ENCODE results near the gene GMPR2.
"Not testable (repeated sequence)": the region's sequence is repeated elsewhere in the genome, so short reads cannot be mapped to it uniquely, and the experiment has no call there.

Gene GMPR2

DNA sequence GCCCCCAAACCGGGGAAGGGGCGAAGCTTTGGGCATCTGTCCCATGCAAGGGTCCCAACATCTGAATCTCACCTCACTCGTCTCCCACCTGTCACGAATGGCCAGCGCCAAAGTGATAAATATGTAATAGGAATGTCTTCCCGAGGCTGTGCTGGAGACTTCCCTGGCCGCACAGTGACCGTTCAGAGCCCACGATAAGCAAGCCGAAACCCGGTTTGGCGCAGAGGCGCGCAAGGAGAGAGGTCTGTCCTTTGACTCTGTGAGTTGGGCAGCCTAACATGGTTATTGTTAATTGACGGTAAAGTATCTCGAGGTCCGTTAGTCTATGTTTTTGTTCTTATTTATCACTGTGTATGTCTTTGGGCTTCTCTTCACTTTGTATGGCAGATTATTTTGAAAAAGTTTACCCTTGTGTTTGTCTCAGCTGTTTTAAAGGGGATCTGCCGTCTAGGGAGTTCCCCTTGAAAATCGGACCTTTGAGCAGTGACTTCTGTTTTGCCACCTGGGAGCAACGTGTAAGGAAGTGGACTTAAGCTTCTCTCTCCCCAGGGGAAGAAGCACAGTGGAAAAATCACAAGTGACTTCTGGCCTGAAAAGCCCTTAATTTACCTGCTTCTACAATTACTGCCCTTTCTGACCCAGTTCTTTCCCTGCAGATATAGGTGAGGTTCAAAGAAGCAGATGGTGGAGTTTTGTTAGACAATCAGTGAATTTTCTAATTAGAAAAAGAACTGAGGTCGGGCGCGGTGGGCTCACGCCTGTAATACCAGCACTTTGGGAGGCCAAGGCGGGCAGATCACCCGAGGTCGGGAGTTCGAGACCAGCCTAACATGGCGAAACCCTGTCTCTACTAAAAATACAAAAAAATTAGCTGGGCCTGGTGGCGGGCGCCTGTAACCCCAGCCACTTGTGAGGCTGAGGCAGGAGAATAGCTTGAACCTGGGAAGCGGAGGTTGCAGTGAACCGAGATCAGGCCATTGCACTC is 36.4 kb upstream of the GMPR2 start:
- H3K18ac ChIP-seq (ENCODE audit: low read length): no peak overlapping the region

DNA sequence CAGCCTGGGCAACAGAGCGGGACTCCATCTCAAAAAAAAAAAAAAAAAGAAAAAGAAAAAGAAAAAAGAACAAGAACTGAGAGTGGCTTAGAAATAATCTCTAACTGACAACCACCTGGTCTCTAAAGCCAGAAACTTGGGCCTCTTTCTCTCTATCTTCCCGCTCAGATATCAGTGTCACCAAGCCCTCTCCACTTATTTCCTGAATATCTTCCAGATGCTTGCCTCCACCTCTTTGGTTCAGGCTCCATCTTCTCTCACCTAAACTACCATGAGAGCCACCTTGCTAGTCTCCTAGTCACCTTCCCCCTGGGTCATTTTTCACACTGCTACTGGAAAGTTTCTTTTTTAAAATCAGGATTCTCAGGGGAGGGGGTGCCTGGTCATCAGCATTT is 35.7 kb upstream of the GMPR2 start:
- Histone ChIP-seq H3K23ac (ENCODE audit: low read depth, low read length, poor library complexity) (no peak overlapping the region), H3K27ac (replicated peaks; ENCODE audit: low read length) (no peak overlapping the region), H3K4me1 (ENCODE audit: control insufficient read depth in 2 of 2, insufficient read depth in 1 of 2, low read depth in 1 of 2, low read length in 2 of 2) (peaks cover 2 to 5% of the 10 kb centered on the region in 2 donors), H3K4ac (ENCODE audit: low read length) (no peak overlapping the region), H3K79me1 (ENCODE audit: low read depth, low read length) (peaks cover 3% of the 10 kb centered on the region), H2BK5ac (ENCODE audit: low read length) (no peak overlapping the region), H2BK12ac (ENCODE audit: low read length) (no peak overlapping the region), H3K27me3 (ENCODE audit: control insufficient read depth in 3 of 3, insufficient read depth in 3 of 3, low read depth in 1 of 3, low read length in 3 of 3) (peaks cover 0 to 2% (median 0%) of the 10 kb centered on the region in 3 experiments), H3K4me3 (ENCODE audit: low read length in 2 of 2) (no peak overlapping the region), H3K9me3 (replicated peaks in 1 of 2; ENCODE audit: control insufficient read depth in 2 of 2, insufficient read depth in 1 of 2, low read depth in 1 of 2, low read length in 2 of 2) (peaks cover 3 to 7% of the 10 kb centered on the region in 2 donors), H2BK15ac (ENCODE audit: low read length) (no peak overlapping the region), H3K9ac (ENCODE audit: low read depth, low read length, poor library complexity) (no peak overlapping the region), H3K14ac (ENCODE audit: low read length) (no peak overlapping the region), H2AFZ (ENCODE audit: low read length) (no peak overlapping the region), H3K4me2 (ENCODE audit: insufficient read depth, low read length, poor library complexity, severe bottlenecking) (no peak overlapping the region), H3K18ac (ENCODE audit: low read length) (no peak overlapping the region), H4K91ac (ENCODE audit: low read depth, low read length, poor library complexity) (no peak overlapping the region), H3K36me3 (replicated peaks in 1 of 2; ENCODE audit: control insufficient read depth in 2 of 2, insufficient read depth in 2 of 2, low read length in 2 of 2) (peaks cover 19 to 47% of the 10 kb centered on the region in 2 donors), H4K8ac (ENCODE audit: low read depth, low read length) (no peak overlapping the region), H2AK5ac (ENCODE audit: low read depth, low read length) (no peak overlapping the region), H2BK120ac (ENCODE audit: low read depth, low read length) (no peak overlapping the region)
- no CpG with 5 or more reads among the region's 2 CpGs for WGBS, 2 donors (ENCODE audit: extremely low coverage in 2 of 2, insufficient read length in 2 of 2, insufficient replicate concordance in 1 of 2)
- DNase-seq (ENCODE audit: low spot score): no peak

More for the DNA sequence above, 36.4 kb upstream of the GMPR2 start:
- Histone ChIP-seq H3K4ac (ENCODE audit: low read length) (no peak overlapping the region), H3K79me1 (ENCODE audit: low read depth, low read length) (peaks cover 3% of the 10 kb centered on the region), H2AFZ (ENCODE audit: low read length) (peak overlapping the region; percentile 99), H3K27ac (replicated peaks; ENCODE audit: low read length) (peak overlapping the region; percentile 97), H3K4me2 (ENCODE audit: insufficient read depth, low read length, poor library complexity, severe bottlenecking) (peak overlapping the region; percentile 96), H3K23ac (ENCODE audit: low read depth, low read length, poor library complexity) (peak overlapping the region; percentile 93), H3K4me3 (ENCODE audit: low read length in 2 of 2) (peak overlapping the region; percentile 53 to 92), H4K91ac (ENCODE audit: low read depth, low read length, poor library complexity) (no peak overlapping the region), H4K8ac (ENCODE audit: low read depth, low read length) (no peak overlapping the region), H2BK120ac (ENCODE audit: low read depth, low read length) (peak overlapping the region; percentile 76), H3K27me3 (ENCODE audit: control insufficient read depth in 3 of 3, insufficient read depth in 3 of 3, low read depth in 1 of 3, low read length in 3 of 3) (peaks cover 0 to 2% (median 0%) of the 10 kb centered on the region in 3 experiments), H3K4me1 (ENCODE audit: control insufficient read depth in 2 of 2, insufficient read depth in 1 of 2, low read depth in 1 of 2, low read length in 2 of 2) (peaks cover 2 to 5% of the 10 kb centered on the region in 2 donors), H3K36me3 (replicated peaks in 1 of 2; ENCODE audit: control insufficient read depth in 2 of 2, insufficient read depth in 2 of 2, low read length in 2 of 2) (peaks cover 19 to 48% of the 10 kb centered on the region in 2 donors), H3K14ac (ENCODE audit: low read length) (no peak overlapping the region), H2BK5ac (ENCODE audit: low read length) (no peak overlapping the region), H2BK12ac (ENCODE audit: low read length) (no peak overlapping the region), H3K9me3 (replicated peaks in 1 of 2; ENCODE audit: control insufficient read depth in 2 of 2, insufficient read depth in 1 of 2, low read depth in 1 of 2, low read length in 2 of 2) (peaks cover 0 to 3% of the 10 kb centered on the region in 2 donors), H2BK15ac (ENCODE audit: low read length) (no peak overlapping the region), H3K9ac (ENCODE audit: low read depth, low read length, poor library complexity) (peak overlapping the region; percentile 93), H2AK5ac (ENCODE audit: low read depth, low read length) (peak overlapping the region; percentile 20)
- DNase-seq (ENCODE audit: low spot score): no peak
- WGBS, 2 donors (ENCODE audit: extremely low coverage in 2 of 2, insufficient read length in 2 of 2, insufficient replicate concordance in 1 of 2): no CpG with 5 or more reads among the region's 33 CpGs

DNA sequence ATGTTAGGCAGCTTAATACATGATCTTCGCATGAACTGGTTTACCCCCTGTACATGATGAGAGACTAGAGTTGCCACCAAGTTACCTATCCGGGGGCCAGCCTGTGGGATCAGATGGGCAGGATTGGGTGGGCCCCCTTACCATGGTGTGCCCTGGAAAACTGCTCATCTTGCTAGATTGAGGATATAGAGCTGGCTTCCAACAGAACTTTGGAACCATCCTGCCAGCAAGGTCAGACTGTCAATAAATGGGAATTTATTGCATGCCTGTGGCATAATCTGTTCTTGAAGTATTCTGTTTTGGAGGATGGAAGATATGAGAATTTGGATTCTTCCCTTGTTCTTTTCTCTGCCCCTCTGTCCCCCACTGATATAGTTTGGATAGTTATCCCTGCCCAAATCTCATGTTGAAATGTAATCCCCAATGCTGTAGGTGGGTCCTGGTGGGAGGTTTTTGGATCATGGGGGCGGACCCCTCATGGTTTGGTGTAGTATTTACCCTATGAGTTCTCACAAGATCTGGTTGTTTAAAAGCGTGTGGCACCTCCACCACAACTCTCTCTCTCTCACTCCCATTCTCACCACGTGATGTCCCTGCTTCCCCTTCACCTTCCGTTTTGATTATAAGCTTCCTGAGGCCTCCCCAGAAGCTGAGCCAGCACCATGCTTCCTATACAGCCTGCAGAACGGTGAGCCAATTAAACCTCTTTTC is 33.8 kb upstream of the GMPR2 start:
- Histone ChIP-seq H2BK5ac (ENCODE audit: low read length) (no peak overlapping the region), H3K9me3 (replicated peaks in 1 of 2; ENCODE audit: control insufficient read depth in 2 of 2, insufficient read depth in 1 of 2, low read depth in 1 of 2, low read length in 2 of 2) (peaks cover 3 to 7% of the 10 kb centered on the region in 2 donors), H2BK15ac (ENCODE audit: low read length) (no peak overlapping the region), H3K4ac (ENCODE audit: low read length) (no peak overlapping the region), H2BK12ac (ENCODE audit: low read length) (no peak overlapping the region), H3K4me3 (ENCODE audit: low read length in 2 of 2) (no peak overlapping the region), H3K18ac (ENCODE audit: low read length) (no peak overlapping the region), H4K8ac (ENCODE audit: low read depth, low read length) (no peak overlapping the region), H2AFZ (ENCODE audit: low read length) (no peak overlapping the region), H3K14ac (ENCODE audit: low read length) (no peak overlapping the region), H4K91ac (ENCODE audit: low read depth, low read length, poor library complexity) (no peak overlapping the region), H3K23ac (ENCODE audit: low read depth, low read length, poor library complexity) (no peak overlapping the region), H2BK120ac (ENCODE audit: low read depth, low read length) (no peak overlapping the region), H3K4me2 (ENCODE audit: insufficient read depth, low read length, poor library complexity, severe bottlenecking) (no peak overlapping the region), H3K4me1 (ENCODE audit: control insufficient read depth in 2 of 2, insufficient read depth in 1 of 2, low read depth in 1 of 2, low read length in 2 of 2) (peaks cover 2 to 5% of the 10 kb centered on the region in 2 donors), H3K9ac (ENCODE audit: low read depth, low read length, poor library complexity) (peak overlapping the region; percentile 72), H2AK5ac (ENCODE audit: low read depth, low read length) (no peak overlapping the region), H3K27ac (replicated peaks; ENCODE audit: low read length) (no peak overlapping the region), H3K79me1 (ENCODE audit: low read depth, low read length) (peaks cover 1% of the 10 kb centered on the region), H3K36me3 (replicated peaks in 1 of 2; ENCODE audit: control insufficient read depth in 2 of 2, insufficient read depth in 2 of 2, low read length in 2 of 2) (peaks cover 8 to 46% of the 10 kb centered on the region in 2 donors), H3K27me3 (ENCODE audit: control insufficient read depth in 3 of 3, insufficient read depth in 3 of 3, low read depth in 1 of 3, low read length in 3 of 3) (peaks cover 0 to 2% (median 0%) of the 10 kb centered on the region in 3 experiments)
- DNase-seq (ENCODE audit: low spot score): no peak
- WGBS, 2 donors (ENCODE audit: extremely low coverage in 2 of 2, insufficient read length in 2 of 2, insufficient replicate concordance in 1 of 2): no CpG with 5 or more reads among the region's 7 CpGs

DNA sequence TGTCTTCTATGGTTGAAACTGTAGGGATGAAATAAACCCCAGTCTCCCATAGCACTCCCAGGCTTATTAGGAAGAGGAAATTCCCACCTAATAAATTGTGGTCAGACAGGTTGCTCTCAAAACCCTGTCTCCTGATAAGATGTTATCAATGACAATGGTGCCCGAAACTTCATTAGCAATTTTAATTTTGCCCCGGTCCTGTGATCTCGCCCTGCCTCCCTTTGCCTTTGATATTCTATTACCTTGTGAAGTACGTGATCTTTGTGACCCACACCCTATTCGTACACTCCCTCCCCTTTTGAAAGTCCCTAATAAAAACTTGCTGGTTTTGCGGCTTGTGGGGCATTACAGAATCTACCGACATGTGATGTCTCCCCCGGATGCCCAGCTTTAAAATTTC is 30.2 kb upstream of the GMPR2 start:
- peaks cover 24 to 70% of the 10 kb centered on the region in 2 donors for H3K36me3 ChIP-seq (replicated peaks in 1 of 2; ENCODE audit: control insufficient read depth in 2 of 2, insufficient read depth in 2 of 2, low read length in 2 of 2)
- H3K23ac ChIP-seq (ENCODE audit: low read depth, low read length, poor library complexity); H3K4me2 ChIP-seq (ENCODE audit: insufficient read depth, low read length, poor library complexity, severe bottlenecking): not testable (repeated sequence)

More for the DNA sequence above, 30.2 kb upstream of the GMPR2 start:
- DNase-seq (ENCODE audit: low spot score); H2BK120ac ChIP-seq (ENCODE audit: low read depth, low read length); H3K14ac ChIP-seq (ENCODE audit: low read length); H3K4ac ChIP-seq (ENCODE audit: low read length); H3K9ac ChIP-seq (ENCODE audit: low read depth, low read length, poor library complexity); H3K27ac ChIP-seq (replicated peaks; ENCODE audit: low read length); H3K27me3 ChIP-seq (ENCODE audit: control insufficient read depth in 3 of 3, insufficient read depth in 3 of 3, low read depth in 1 of 3, low read length in 3 of 3); H3K9me3 ChIP-seq (replicated peaks in 1 of 2; ENCODE audit: control insufficient read depth in 2 of 2, insufficient read depth in 1 of 2, low read depth in 1 of 2, low read length in 2 of 2); H2BK5ac ChIP-seq (ENCODE audit: low read length); H3K79me1 ChIP-seq (ENCODE audit: low read depth, low read length); H2AK5ac ChIP-seq (ENCODE audit: low read depth, low read length); H3K4me1 ChIP-seq (ENCODE audit: control insufficient read depth in 2 of 2, insufficient read depth in 1 of 2, low read depth in 1 of 2, low read length in 2 of 2); H2AFZ ChIP-seq (ENCODE audit: low read length); H4K8ac ChIP-seq (ENCODE audit: low read depth, low read length); H3K18ac ChIP-seq (ENCODE audit: low read length); H3K4me3 ChIP-seq (ENCODE audit: low read length in 2 of 2); H2BK15ac ChIP-seq (ENCODE audit: low read length); H2BK12ac ChIP-seq (ENCODE audit: low read length); H4K91ac ChIP-seq (ENCODE audit: low read depth, low read length, poor library complexity): not testable (repeated sequence)
- no CpG with 5 or more reads among the region's 8 CpGs for WGBS, 2 donors (ENCODE audit: extremely low coverage in 2 of 2, insufficient read length in 2 of 2, insufficient replicate concordance in 1 of 2)
